ENCODE results near the gene GRIN1. TPM values are rescaled to one million over a fixed set of nuclear protein-coding genes. Genes with fewer than 3 reads are reported as not detected.
A peak's percentile ranks its signal among the peaks of the same experiment; 100 is the strongest.

GRIN1 gene
- total and polyA plus RNA-seq, 2 of the 13 experiments (the other 11 are each of a cell fraction or from before 2014, with no cell fraction given), result 0.13 TPM; not detected in 1

- no peak for TF ChIP-seq RFX1 (IDR thresholded peaks at IDR 0.05)
- TF ChIP-seq ONECUT2 (CRISPR knock-in tag; IDR thresholded peaks at IDR 0.05), result 0 out of 2 replicates have a peak, but pooled peaks have one; percentile 9
- TF ChIP-seq ZBTB25 (CRISPR knock-in tag; IDR thresholded peaks at IDR 0.05), result peak; percentile 77; the same call in 1 of the 2 replicates
- no peak for TF ChIP-seq HNRNPH1 (optimal IDR thresholded peaks at IDR 0.05; ENCODE audit: low read depth, low read length)
- peak; percentile 42; the same call in 1 of the 2 replicates for TF ChIP-seq NCOA2 (CRISPR knock-in tag; IDR thresholded peaks at IDR 0.05)
- peak; percentile 81 for TF ChIP-seq ELF3 (CRISPR knock-in tag; IDR thresholded peaks at IDR 0.05)
- no peak; the same call in 1 of the 2 replicates for TF ChIP-seq ZNF34 (CRISPR knock-in tag; IDR thresholded peaks at IDR 0.05; ENCODE audit: borderline replicate concordance)
- TF ChIP-seq SMAD1 (CRISPR knock-in tag; IDR thresholded peaks at IDR 0.05; ENCODE audit: borderline replicate concordance, low read depth), result no peak
- TF ChIP-seq FUBP1 (CRISPR knock-in tag; IDR thresholded peaks at IDR 0.05; ENCODE audit: borderline replicate concordance), result no peak
- peak; percentile 95 for TF ChIP-seq YEATS2 (CRISPR knock-in tag; IDR thresholded peaks at IDR 0.05; ENCODE audit: borderline replicate concordance)
- TF ChIP-seq ZBTB14 (CRISPR knock-in tag; IDR thresholded peaks at IDR 0.05), result peak; percentile 37; the same call in 1 of the 2 replicates
- TF ChIP-seq NCOA1 (CRISPR knock-in tag; IDR thresholded peaks at IDR 0.05), result no peak
- TF ChIP-seq KLF16 (CRISPR knock-in tag; IDR thresholded peaks at IDR 0.05), result peak in 1 of 2 experiments; percentile 81; a peak in 2 of 4 replicates
- TF ChIP-seq ZNF598 (CRISPR knock-in tag; IDR thresholded peaks at IDR 0.05; ENCODE audit: borderline replicate concordance), result 0 out of 2 replicates have a peak, but pooled peaks have one; percentile 34
- TF ChIP-seq ARID5B (CRISPR knock-in tag; IDR thresholded peaks at IDR 0.05), result peak; percentile 49; the same call in 1 of the 2 replicates
- TF ChIP-seq ZNF777 (CRISPR knock-in tag; IDR thresholded peaks at IDR 0.05), result peak; percentile 81
- TF ChIP-seq CREB1 (IDR thresholded peaks at IDR 0.05), result peak; percentile 95
- TF ChIP-seq CREB1 (CRISPR knock-in tag; IDR thresholded peaks at IDR 0.05), result peak; percentile 96
- TF ChIP-seq ATF1 (CRISPR knock-in tag; IDR thresholded peaks at IDR 0.05), result peak; percentile 96
Observed at GRCh38 chr9:137205126-137206069, 66.4 kb downstream of the GRIN1 start, which contains the start of the genes NDOR1 and TMEM203 (continued).

Data from HepG2 (cell line).